ENCODE measurements around the gene EIF3C.
"Not testable (repeated sequence)": the region's sequence is repeated elsewhere in the genome, so short reads cannot be mapped to it uniquely, and the experiment has no call there.

The EIF3C gene, protein sequence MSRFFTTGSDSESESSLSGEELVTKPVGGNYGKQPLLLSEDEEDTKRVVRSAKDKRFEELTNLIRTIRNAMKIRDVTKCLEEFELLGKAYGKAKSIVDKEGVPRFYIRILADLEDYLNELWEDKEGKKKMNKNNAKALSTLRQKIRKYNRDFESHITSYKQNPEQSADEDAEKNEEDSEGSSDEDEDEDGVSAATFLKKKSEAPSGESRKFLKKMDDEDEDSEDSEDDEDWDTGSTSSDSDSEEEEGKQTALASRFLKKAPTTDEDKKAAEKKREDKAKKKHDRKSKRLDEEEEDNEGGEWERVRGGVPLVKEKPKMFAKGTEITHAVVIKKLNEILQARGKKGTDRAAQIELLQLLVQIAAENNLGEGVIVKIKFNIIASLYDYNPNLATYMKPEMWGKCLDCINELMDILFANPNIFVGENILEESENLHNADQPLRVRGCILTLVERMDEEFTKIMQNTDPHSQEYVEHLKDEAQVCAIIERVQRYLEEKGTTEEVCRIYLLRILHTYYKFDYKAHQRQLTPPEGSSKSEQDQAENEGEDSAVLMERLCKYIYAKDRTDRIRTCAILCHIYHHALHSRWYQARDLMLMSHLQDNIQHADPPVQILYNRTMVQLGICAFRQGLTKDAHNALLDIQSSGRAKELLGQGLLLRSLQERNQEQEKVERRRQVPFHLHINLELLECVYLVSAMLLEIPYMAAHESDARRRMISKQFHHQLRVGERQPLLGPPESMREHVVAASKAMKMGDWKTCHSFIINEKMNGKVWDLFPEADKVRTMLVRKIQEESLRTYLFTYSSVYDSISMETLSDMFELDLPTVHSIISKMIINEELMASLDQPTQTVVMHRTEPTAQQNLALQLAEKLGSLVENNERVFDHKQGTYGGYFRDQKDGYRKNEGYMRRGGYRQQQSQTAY

GRCh38 chr16:28711220-28712083 lies at the start of gene EIF3C:
TSS of gene EIF3C (plus strand) at chr16:28711464. CDS start at chr16:28711687, 223 bp downstream.
- H3K4me3 ChIP-seq (ENCODE audit: low read depth, low read length) = peak within 1 kb of the TSS; percentile 26

- H3K4me3 ChIP-seq (ENCODE audit: low read depth, low read length) = not testable (repeated sequence)
These were observed 45.0 kb upstream of the EIF3C start for GRCh38 chr16:28666264-28666663.

- H3K4me3 ChIP-seq (ENCODE audit: low read depth, low read length) = not testable (repeated sequence)
These were observed 43.8 kb upstream of the EIF3C start for GRCh38 chr16:28667480-28667879.

DNA sequence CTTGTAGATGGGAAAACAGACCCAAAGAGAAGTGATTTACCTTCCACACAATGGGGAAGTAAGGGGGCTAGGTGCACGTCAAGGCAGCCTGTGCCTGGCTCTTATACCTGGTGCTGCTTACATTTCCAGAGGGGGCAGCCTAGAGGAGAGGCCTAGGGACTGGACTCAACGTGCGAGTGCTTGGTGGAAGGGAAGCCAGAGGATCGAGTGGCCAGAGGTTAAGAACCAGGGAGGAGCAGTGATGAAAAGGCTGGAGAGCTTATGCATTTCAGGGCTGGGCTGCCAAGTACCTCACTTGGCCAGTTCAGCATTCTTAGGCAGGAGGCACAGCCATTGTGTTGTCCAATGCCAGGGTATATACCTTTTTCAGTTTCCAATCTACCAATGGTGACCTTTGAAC lies 43.1 kb upstream of the EIF3C start:
- not testable (repeated sequence) for H3K4me3 ChIP-seq (ENCODE audit: low read depth, low read length)

DNA sequence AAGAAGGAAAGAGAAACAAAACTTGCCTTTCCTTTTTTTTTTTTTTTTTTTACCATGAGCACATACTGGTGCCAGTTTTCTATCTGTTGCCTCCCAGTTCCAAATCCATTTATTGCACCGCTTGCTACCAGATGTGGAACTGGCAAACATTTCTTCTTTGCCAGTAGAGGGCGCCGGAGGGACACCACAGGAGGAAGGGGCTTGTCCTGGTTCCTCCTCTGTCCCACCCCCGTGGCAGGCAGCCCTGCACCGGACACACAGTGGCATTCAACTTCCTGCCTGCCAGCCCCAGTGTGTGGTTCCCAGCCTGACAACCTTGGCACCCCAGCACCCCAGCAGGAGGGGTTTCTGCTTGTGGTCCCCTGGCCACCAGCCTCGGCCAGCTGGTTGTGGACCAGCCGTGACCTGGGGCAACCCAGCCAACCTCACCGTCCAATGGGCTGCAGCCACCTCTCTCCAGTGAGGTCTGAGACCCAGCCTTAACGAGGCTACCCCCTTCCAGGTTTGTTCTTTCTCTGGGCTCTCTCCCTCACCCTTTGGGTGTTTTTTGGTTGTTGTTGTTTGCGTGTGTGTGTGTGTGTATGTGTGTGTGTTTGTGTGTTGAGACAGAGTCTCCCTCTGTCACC lies 22.8 kb upstream of the EIF3C start:
- H3K4me3 ChIP-seq (ENCODE audit: low read depth, low read length) = not testable (repeated sequence)

DNA sequence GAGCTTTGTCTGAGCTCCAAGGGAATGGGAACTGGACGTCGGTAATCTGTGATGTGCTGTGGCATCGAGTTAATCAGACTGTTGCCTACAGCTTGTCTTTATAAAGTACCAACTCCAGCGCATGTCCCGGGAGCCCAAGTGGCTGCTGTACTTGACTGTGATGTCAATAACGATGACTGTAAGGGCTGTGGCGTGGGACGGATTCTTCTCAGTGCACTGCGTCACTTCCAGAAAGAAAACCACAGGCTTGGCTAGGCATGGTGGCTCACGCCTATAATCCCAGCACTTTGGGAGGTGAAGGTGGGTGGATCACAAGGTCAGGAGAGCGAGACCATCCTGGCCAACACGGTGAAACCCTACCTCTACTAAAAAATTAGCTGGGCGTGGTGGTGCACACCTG lies 21.8 kb upstream of the EIF3C start:
- not testable (repeated sequence) for H3K4me3 ChIP-seq (ENCODE audit: low read depth, low read length)

GRCh38 chr16:28691722-28692121 lies 19.5 kb upstream of the EIF3C start:
- not testable (repeated sequence) for H3K4me3 ChIP-seq (ENCODE audit: low read depth, low read length)

GRCh38 chr16:28693257-28693950 lies 17.9 kb upstream of the EIF3C start:
- not testable (repeated sequence) for H3K4me3 ChIP-seq (ENCODE audit: low read depth, low read length)

DNA sequence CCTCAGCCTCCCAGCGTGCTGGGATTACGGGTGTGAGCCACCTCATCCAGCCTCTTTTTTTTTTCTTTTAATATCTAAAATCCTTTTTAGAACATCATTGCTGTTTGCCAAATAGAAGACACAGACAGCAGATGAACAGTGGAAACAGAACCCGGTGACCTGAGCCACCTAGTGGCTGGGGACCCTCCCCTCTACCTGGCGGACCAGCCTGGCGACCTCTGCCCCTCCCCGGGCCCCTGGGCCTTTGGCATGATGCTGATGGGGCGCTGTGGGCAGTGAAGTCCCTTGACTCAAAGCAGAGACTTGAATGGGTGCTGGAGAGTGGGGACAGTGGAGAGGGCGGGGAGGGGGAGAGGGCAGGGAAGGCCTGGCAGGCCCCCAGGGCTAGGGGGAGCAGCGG lies 11.5 kb upstream of the EIF3C start:
- not testable (repeated sequence) for H3K4me3 ChIP-seq (ENCODE audit: low read depth, low read length)

- not testable (repeated sequence) for H3K4me3 ChIP-seq (ENCODE audit: low read depth, low read length)
These were observed 10.9 kb upstream of the EIF3C start for GRCh38 chr16:28700349-28700748.

GRCh38 chr16:28701384-28701783 lies 9.9 kb upstream of the EIF3C start:
- not testable (repeated sequence) for H3K4me3 ChIP-seq (ENCODE audit: low read depth, low read length)

GRCh38 chr16:28704246-28704645 lies 7.0 kb upstream of the EIF3C start:
- H3K4me3 ChIP-seq (ENCODE audit: low read depth, low read length) = not testable (repeated sequence)

GRCh38 chr16:28722852-28723650 lies 11.8 kb downstream of the EIF3C start:
- H3K4me3 ChIP-seq (ENCODE audit: low read depth, low read length) = not testable (repeated sequence)

DNA sequence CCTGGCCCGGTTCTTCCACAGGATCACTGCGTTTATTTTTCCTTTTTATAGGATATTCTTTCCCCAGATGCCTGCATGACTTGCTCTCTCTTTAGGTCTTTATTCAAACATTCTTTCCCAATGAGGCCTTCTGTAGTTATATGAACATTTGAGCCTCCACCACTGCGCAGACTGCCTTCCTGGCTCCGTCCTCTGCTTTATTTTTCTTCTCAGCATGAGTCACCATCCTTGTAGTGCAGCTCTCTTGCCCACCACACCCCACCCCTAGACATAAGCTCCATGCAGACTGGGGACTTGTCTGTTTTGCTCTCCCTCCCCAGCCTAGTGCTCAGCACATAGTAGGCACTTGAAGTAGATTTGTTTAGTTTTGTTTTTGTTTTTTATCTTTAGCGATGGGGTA lies 20.0 kb downstream of the EIF3C start:
- not testable (repeated sequence) for H3K4me3 ChIP-seq (ENCODE audit: low read depth, low read length)

- not testable (repeated sequence) for H3K4me3 ChIP-seq (ENCODE audit: low read depth, low read length)
These were observed 21.3 kb downstream of the EIF3C start for GRCh38 chr16:28732455-28733124.

DNA sequence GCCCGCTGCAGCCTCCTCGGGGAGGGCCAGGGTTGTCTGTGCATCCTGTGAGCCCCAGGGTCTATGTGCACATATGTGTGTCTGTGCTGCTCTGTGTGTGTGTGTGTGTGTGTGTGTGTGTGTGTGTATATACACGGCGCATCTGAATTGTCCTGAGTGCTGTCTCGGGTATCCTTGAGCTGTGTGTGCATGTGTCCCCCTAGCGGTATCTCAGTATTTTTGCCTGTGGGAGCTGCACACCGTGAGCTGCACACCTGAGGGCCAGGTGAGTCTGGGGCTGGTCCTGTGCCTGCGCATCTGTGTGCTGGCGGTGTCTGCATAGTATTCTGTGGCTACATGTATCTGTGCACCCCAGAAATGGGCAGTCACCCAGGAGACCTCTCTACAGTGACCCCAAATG lies 28.5 kb downstream of the EIF3C start:
- not testable (repeated sequence) for H3K4me3 ChIP-seq (ENCODE audit: low read depth, low read length)

DNA sequence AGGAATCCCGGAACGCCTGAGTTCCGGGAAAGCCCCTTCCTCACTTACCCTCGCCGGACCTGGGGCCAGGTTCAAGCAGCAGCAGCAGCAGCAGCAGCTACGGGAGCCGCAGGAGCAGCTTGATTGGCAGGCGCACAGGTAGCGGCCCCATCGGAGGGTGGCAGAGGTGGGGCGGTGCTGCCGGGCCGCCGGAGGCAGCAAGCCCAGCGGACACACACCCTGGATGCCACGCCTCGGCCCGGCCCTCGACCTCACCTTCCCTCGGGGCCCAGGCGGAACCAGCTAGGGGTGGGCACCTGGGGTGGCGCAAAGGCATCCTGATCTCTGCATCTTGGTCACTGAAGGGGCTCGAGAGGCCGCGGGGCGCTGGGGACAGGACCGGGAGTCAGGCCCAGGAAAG lies 29.4 kb downstream of the EIF3C start:
- H3K4me3 ChIP-seq (ENCODE audit: low read depth, low read length) = not testable (repeated sequence)

- H3K4me3 ChIP-seq (ENCODE audit: low read depth, low read length) = not testable (repeated sequence)
These were observed 30.0 kb downstream of the EIF3C start for GRCh38 chr16:28741295-28741694.

Measured in GM12875 (cell line).